MG63 (cell line): ENCODE results near the gene TMOD1. TPM values are rescaled to one million over a fixed set of nuclear protein-coding genes. Genes with fewer than 3 reads are reported as not detected.

Experiments
- total RNA-seq: library from RNA; depleted of rRNA; stranded (reverse); fragments of >200 nt; shearing (Covaris generic); gene quantifications from 2 replicates; pipeline ENCODE4 v1.2.3, GENCODE V29; 2014; ENCODE audit warnings: low replicate concordance; rRNA removed

The TMOD1 gene
- total RNA-seq, 1 experiment from 2014 or later: not detected

Other genes starting within 250 kb of the TMOD1 start
- gene CCDC180, start 194.0 kb upstream of the TMOD1 start, total RNA-seq: 3.4 and 5.4 TPM in 2 replicates
- 12.6 and 15.5 TPM in 2 replicates for gene TDRD7, start 89.6 kb upstream of the TMOD1 start, total RNA-seq
- gene TSTD2, start 131.7 kb downstream of the TMOD1 start, total RNA-seq: 12.0 and 21.6 TPM in 2 replicates
- gene NCBP1, start 132.2 kb downstream of the TMOD1 start, total RNA-seq: 35.7 and 263 TPM in 2 replicates
- 4.9 and 15.5 TPM in 2 replicates for gene XPA, start 195.7 kb downstream of the TMOD1 start, total RNA-seq